Sigmoid colon (tissue), 7 donors: ENCODE results near the gene TCF7L2. TPM values are rescaled to one million over a fixed set of nuclear protein-coding genes. Genes with fewer than 3 reads are reported as not detected.

Source experiments
- DNase-seq: peaks from one replicate; pipeline ENCODE4 v3.0.0-alpha.2; 2019
- H3K27ac ChIP-seq, 4 donors: fragments of 200-600 bp; sonication (generic); one replicate each; pipeline ENCODE4 v1.5.1; 2016 to 2019; ENCODE audit warnings: mild to moderate bottlenecking in 1 of 4
- H3K27me3 ChIP-seq, 3 donors: fragments of 200-600 bp; sonication (generic); one replicate each; pipeline ENCODE4 v1.5.1; 2019; ENCODE audit warnings: mild to moderate bottlenecking in 1 of 3
- H3K36me3 ChIP-seq, 4 donors: fragments of 200-600 bp; sonication (generic); one replicate each; pipeline ENCODE4 v1.5.1; 2016 to 2019
- H3K4me1 ChIP-seq, 4 donors: fragments of 200-600 bp; sonication (generic); one replicate each; pipeline ENCODE4 v1.5.1; 2017 to 2019
- H3K4me3 ChIP-seq, 4 donors: fragments of 200-600 bp; sonication (generic); one replicate each; pipeline ENCODE4 v1.5.1; 2017 to 2019; ENCODE audit warnings: mild to moderate bottlenecking in 2 of 4, moderate library complexity in 1 of 4
- H3K9me3 ChIP-seq, 4 donors: fragments of 200-600 bp in 3 of 4; sonication (generic) in 3 of 4; one replicate each; pipeline versions ENCODE4 v1.5.1 to v1.6.1; 2013 to 2019
- EP300 ChIP-seq, 4 donors: sonication (generic); formaldehyde crosslinking; IDR thresholded peaks; one replicate each; pipeline ENCODE4 v1.6.1; 2017; ENCODE audit warnings: antibody characterized with exemption in 4 of 4
- POLR2A ChIP-seq, 2 donors: fragments of 450-650 bp; IDR thresholded peaks; one replicate each; pipeline ENCODE4 v1.6.1; 2016; ENCODE audit warnings: antibody characterized with exemption in 2 of 2, mild to moderate bottlenecking in 2 of 2, moderate library complexity in 2 of 2
- POLR2AphosphoS5 ChIP-seq, 4 donors: sonication (generic); formaldehyde crosslinking; IDR thresholded peaks; one replicate each; pipeline ENCODE4 v1.6.1; 2017; ENCODE audit warnings: antibody characterized with exemption in 4 of 4
- WGBS, 2 donors: extraction: QIAGEN DNeasy Blood & Tissue Kit; methylation state at CpG; one replicate each; pipeline ENCODE4 v1.1.7; 2013; 5-methylcytosine and 5-hydroxymethylcytosine counted together
- intact Hi-C: fragments of 100-400 bp; cut with DNase I; formaldehyde crosslinking; loops from one replicate; pipeline ENCODE4 v1.15.1; 2023
- polyA plus RNA-seq, 3 donors: library from polyadenylated mRNA; stranded (reverse); fragments of 200-250 nt; gene quantifications; one replicate each; pipeline ENCODE4 v1.2.3, GENCODE V29; 2013
- total RNA-seq, 4 donors: library from RNA; depleted of rRNA; stranded (reverse); fragments of >200 nt; gene quantifications; one replicate each; pipeline ENCODE4 v1.1.0, GENCODE V29; 2016
- TF ChIP-seq, protein P1 (sequence below), 4 experiments: fragments of 450-650 bp in 3 of 4; fragments of 200-600 bp in 1 of 4; IDR thresholded peaks; one replicate each; pipeline ENCODE4 v1.5.1; 2016 to 2019; ENCODE audit warnings: antibody characterized with exemption in 4 of 4, mild to moderate bottlenecking in 3 of 4, moderate library complexity in 2 of 4
- donor health status: healthy with polysubstance abuse.
- donor health status: Bipolar disorder and iron deficiency.
- donor health status: healthy.

Gene TCF7L2
- total and polyA plus RNA-seq, 7 donors: 15.3 to 40.4 (median 30.0) TPM

DNA sequence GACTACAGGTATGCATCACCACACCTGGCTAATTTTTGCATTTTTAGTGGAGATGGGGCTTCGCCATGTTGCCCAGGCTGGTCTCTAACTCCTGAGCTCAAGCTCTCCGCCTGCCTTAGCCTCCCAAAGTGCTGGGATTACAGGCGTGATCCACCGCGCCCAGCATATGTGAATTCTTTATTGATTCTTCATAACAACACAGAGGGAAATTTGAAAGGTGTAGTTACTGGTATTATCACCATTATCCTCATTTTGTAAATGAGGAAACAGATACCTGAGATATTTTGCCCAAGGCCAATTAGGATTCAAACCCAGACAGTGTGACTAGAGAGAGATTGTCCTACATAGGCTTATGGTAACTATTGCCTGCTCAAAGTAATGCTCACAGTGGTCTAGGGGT, 22.6 kb downstream of the TCF7L2 start:
- Histone ChIP-seq H3K9me3 (no peaks in the 10 kb centered on the region), H3K27me3 (no peaks in the 10 kb centered on the region), H3K4me3 (no peak overlapping the region), H3K36me3 (peaks cover 0 to 15% (median 0%) of the 10 kb centered on the region in 4 donors), H3K4me1 (peaks cover 0 to 57% (median 31%) of the 10 kb centered on the region in 4 donors), H3K27ac (peak overlapping the region in 2 of 4 donors; percentile 22 to 52)
- no peak for DNase-seq
- intact Hi-C loops: no loop called here
- WGBS, 2 donors: 90 to 95% methylated on average over 5 of the region's 5 CpGs
- TF ChIP-seq POLR2A (IDR thresholded peaks at IDR 0.05) (no peak), EP300 (IDR thresholded peaks at IDR 0.05) (no peak), POLR2AphosphoS5 (IDR thresholded peaks at IDR 0.05) (no peak)
- TF ChIP-seq, protein P1, sequence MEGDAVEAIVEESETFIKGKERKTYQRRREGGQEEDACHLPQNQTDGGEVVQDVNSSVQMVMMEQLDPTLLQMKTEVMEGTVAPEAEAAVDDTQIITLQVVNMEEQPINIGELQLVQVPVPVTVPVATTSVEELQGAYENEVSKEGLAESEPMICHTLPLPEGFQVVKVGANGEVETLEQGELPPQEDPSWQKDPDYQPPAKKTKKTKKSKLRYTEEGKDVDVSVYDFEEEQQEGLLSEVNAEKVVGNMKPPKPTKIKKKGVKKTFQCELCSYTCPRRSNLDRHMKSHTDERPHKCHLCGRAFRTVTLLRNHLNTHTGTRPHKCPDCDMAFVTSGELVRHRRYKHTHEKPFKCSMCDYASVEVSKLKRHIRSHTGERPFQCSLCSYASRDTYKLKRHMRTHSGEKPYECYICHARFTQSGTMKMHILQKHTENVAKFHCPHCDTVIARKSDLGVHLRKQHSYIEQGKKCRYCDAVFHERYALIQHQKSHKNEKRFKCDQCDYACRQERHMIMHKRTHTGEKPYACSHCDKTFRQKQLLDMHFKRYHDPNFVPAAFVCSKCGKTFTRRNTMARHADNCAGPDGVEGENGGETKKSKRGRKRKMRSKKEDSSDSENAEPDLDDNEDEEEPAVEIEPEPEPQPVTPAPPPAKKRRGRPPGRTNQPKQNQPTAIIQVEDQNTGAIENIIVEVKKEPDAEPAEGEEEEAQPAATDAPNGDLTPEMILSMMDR (IDR thresholded peaks at IDR 0.05): no peak

DNA sequence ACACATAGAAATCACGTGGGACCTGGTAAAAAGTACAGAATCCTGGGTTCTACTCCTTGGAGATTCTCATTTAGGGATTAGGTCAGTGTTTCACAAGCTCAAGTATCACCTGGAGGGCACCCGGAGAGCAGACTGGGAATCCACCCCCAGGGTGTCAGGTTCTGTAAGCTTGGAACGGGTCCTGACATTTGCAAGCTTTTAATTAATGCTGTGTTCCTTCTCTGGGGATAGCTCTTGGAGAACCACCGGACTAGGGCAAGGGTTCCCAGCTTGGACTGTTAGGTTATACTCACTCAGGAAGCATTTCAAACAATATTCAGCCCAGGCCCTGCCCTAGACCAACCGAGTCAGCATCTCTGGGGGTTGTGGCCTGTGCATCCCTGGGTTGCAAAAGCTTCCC, 23.0 kb downstream of the TCF7L2 start:
- TF ChIP-seq POLR2A (IDR thresholded peaks at IDR 0.05) (no peak), POLR2AphosphoS5 (IDR thresholded peaks at IDR 0.05) (peak; percentile 26 to 67 (median 48))
- Histone ChIP-seq H3K4me1 (peaks cover 0 to 61% (median 34%) of the 10 kb centered on the region in 4 donors), H3K27me3 (no peaks in the 10 kb centered on the region), H3K36me3 (peaks cover 0 to 15% (median 0%) of the 10 kb centered on the region in 4 donors), H3K9me3 (no peaks in the 10 kb centered on the region), H3K27ac (peak overlapping the region in 3 of 4 donors; percentile 22 to 52 (median 44)), H3K4me3 (no peak overlapping the region)
- peak; percentile 74 for DNase-seq
- intact Hi-C loops: no loop called here
- 87 to 90% methylated on average over 5 of the region's 5 CpGs for WGBS, 2 donors

DNA sequence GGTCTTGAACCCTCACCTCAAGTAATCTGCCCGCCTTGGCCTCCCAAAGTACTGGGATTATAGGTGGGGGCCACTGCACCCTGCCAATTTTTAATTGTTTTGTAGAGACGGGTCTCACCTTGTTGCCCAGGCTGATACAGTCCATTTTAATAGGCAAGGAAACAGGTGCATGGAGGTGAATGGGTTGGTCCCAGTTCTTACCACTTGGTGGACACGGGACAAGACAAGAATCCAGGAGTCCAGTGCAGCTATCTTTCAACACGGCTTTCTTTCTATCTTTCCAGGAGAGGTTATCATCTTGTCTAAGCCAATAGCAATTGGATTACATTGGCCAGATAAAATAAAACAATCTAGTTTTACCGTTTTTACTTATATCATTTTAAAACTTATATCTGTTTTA, 23.8 kb downstream of the TCF7L2 start:
- WGBS, 2 donors: 90 to 92% methylated on average over 5 of the region's 5 CpGs
- TF ChIP-seq POLR2A (IDR thresholded peaks at IDR 0.05) (no peak), EP300 (IDR thresholded peaks at IDR 0.05) (no peak), POLR2AphosphoS5 (IDR thresholded peaks at IDR 0.05) (no peak)
- TF ChIP-seq, protein P1 (IDR thresholded peaks at IDR 0.05): no peak
- intact Hi-C loops: no loop called here
- Histone ChIP-seq H3K27ac (peak overlapping the region in 3 of 4 donors; percentile 16 to 52 (median 44)), H3K36me3 (peaks cover 0 to 15% (median 0%) of the 10 kb centered on the region in 4 donors), H3K4me3 (no peak overlapping the region), H3K27me3 (no peaks in the 10 kb centered on the region), H3K9me3 (no peaks in the 10 kb centered on the region), H3K4me1 (peaks cover 0 to 67% (median 34%) of the 10 kb centered on the region in 4 donors)
- no peak for DNase-seq

DNA sequence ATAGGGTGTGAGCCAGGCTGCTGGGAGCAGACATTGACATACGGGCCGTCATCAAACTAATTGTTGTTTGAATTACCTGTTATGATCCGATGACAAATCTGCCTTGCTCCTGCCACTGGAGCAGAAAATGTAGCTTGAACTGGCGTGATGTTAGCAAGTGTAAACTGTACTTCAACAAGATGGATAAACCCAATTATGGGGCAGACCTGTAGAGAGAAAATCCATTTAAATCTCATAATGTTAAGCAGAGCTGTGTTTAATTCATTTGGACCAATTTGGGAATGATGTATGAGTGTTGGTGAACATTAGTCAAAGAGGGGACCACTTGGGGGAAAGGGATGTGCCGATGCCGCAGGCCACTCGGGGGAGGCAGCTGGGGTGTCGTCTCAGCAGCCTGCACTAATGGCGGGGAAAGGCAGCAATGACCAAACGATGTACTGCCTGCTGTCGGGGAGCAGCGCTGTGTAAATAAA, 27.4 kb downstream of the TCF7L2 start:
- Histone ChIP-seq H3K27me3 (no peaks in the 10 kb centered on the region), H3K4me1 (peaks cover 0 to 85% (median 56%) of the 10 kb centered on the region in 4 donors), H3K36me3 (peaks cover 0 to 12% (median 0%) of the 10 kb centered on the region in 4 donors), H3K27ac (no peak overlapping the region), H3K9me3 (no peaks in the 10 kb centered on the region), H3K4me3 (no peak overlapping the region)
- no peak for DNase-seq
- intact Hi-C loops: no loop called here
- TF ChIP-seq EP300 (IDR thresholded peaks at IDR 0.05) (no peak), POLR2A (IDR thresholded peaks at IDR 0.05) (no peak), POLR2AphosphoS5 (IDR thresholded peaks at IDR 0.05) (no peak)
- TF ChIP-seq, protein P1 (IDR thresholded peaks at IDR 0.05): no peak
- WGBS, 2 donors: 69 to 80% methylated on average over 12 of the region's 12 CpGs

DNA sequence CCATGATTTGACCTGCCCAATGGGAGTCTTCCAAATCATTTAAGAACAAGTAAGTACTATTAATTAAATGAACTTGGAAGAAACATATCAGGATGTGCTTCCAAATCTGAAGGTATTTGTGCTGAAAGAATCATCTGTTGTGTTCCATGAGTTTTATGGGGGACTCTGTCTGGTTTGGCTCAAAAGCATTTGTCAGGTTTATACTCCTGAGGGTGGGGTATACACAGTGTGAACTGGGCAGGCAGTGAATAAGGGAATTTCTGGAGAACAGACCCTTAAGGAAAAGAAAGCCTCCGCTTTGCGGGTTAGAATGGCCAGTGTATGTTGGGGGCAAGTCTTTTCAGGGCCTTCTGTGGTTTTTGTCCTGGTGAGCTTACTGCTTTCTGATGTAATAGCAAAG, 29.9 kb downstream of the TCF7L2 start:
- H3K27ac ChIP-seq: peak overlapping the region in 3 of 4 donors; percentile 63 to 72 (median 70)
- intact Hi-C loops: no loop called here
- no peak overlapping the region for H3K4me3 ChIP-seq
- no peaks in the 10 kb centered on the region for H3K36me3 ChIP-seq
- 94 to 98% methylated on average over 2 of the region's 2 CpGs for WGBS, 2 donors
- TF ChIP-seq, protein P1 (IDR thresholded peaks at IDR 0.05): no peak
- TF ChIP-seq POLR2AphosphoS5 (IDR thresholded peaks at IDR 0.05) (peak in 2 of 4 donors; percentile 74 to 77), EP300 (IDR thresholded peaks at IDR 0.05) (peak in 1 of 4 donors; percentile 30), POLR2A (IDR thresholded peaks at IDR 0.05) (no peak)
- H3K4me1 ChIP-seq: peaks cover 0 to 83% (median 57%) of the 10 kb centered on the region in 4 donors
- DNase-seq: no peak
- no peaks in the 10 kb centered on the region for H3K27me3 ChIP-seq
- H3K9me3 ChIP-seq: no peaks in the 10 kb centered on the region
